ENCODE data around the gene MAP3K19. TPM values are rescaled to one million over a fixed set of nuclear protein-coding genes. Genes with fewer than 3 reads are reported as not detected.

MAP3K19 gene
- polyA plus RNA-seq, 1 donor (not counting 4 experiments of a cell fraction or from before 2014, with no cell fraction given): not detected

- H3K4me2 ChIP-seq (ENCODE audit: control insufficient read depth, extremely low read depth, insufficient read depth, low read depth, low read length): no peak overlapping the region
- H3K79me2 ChIP-seq (ENCODE audit: control insufficient read depth, insufficient read depth, low read length): peaks cover 12% of the 10 kb centered on the region
- FAIRE-seq: no peak
Measured at GRCh38 chr2:135095591-135095990, 48.3 kb upstream of the MAP3K19 start.

GRCh38 chr2:135094508-135094907 lies 47.3 kb upstream of the MAP3K19 start:
- Histone ChIP-seq H3K79me2 (ENCODE audit: control insufficient read depth, insufficient read depth, low read length) (peaks cover 14% of the 10 kb centered on the region), H3K4me3 (ENCODE audit: control insufficient read depth in 2 of 3, extremely low read depth in 1 of 3, insufficient read depth in 2 of 3, low read depth in 1 of 3, low read length in 3 of 3) (no peak overlapping the region), H3K9me3 (ENCODE audit: control insufficient read depth, low read depth, low read length) (no peaks in the 10 kb centered on the region), H3K9me1 (ENCODE audit: control insufficient read depth, extremely low read depth, insufficient read depth, low read length) (no peaks in the 10 kb centered on the region), H2AFZ (ENCODE audit: control insufficient read depth, low read length) (no peak overlapping the region), H3K27me3 (ENCODE audit: control insufficient read depth, extremely low read depth, insufficient read depth, low read length) (no peaks in the 10 kb centered on the region), H3K36me3 (ENCODE audit: control insufficient read depth in 2 of 2, extremely low read depth in 1 of 2, insufficient read depth in 2 of 2, low read length in 2 of 2) (peaks cover 0 to 3% of the 10 kb centered on the region in 2 experiments), H4K20me1 (ENCODE audit: control insufficient read depth, extremely low read depth, insufficient read depth, low read length) (no peaks in the 10 kb centered on the region), H3K27ac (ENCODE audit: control insufficient read depth, insufficient read depth, low read length) (no peak overlapping the region), H3K4me2 (ENCODE audit: control insufficient read depth, extremely low read depth, insufficient read depth, low read depth, low read length) (no peak overlapping the region), H3K9ac (ENCODE audit: control insufficient read depth, extremely low read depth, insufficient read depth, low read length) (no peak overlapping the region), H3K4me1 (ENCODE audit: control insufficient read depth, extremely low read depth, insufficient read depth, low read length) (peaks cover 15% of the 10 kb centered on the region)
- DNase-seq (ENCODE audit: low read depth, low spot score) (no peak), FAIRE-seq (no peak)
- dilution Hi-C loops (cut with MboI; ENCODE audit: extremely low pct_ligation_motif_present, low sequenced_read_pairs): no loop called here
- no peak for TF ChIP-seq EZH2 (IDR thresholded peaks at IDR 0.05; ENCODE audit: low read length)
- TF ChIP-seq CTCF (optimal IDR thresholded peaks at IDR 0.05 in 1 of 3, IDR thresholded peaks at IDR 0.05 in 1 of 3, conservative IDR thresholded peaks at IDR 0.05 in 1 of 3; ENCODE audit: extremely low read depth in 1 of 3, insufficient read depth in 2 of 3, low read length in 3 of 3): no peak

More at GRCh38 chr2:135095591-135095990, 48.3 kb upstream of the MAP3K19 start:
- Histone ChIP-seq H3K9me3 (ENCODE audit: control insufficient read depth, low read depth, low read length) (no peaks in the 10 kb centered on the region), H3K9me1 (ENCODE audit: control insufficient read depth, extremely low read depth, insufficient read depth, low read length) (no peaks in the 10 kb centered on the region), H3K27me3 (ENCODE audit: control insufficient read depth, extremely low read depth, insufficient read depth, low read length) (no peaks in the 10 kb centered on the region), H2AFZ (ENCODE audit: control insufficient read depth, low read length) (no peak overlapping the region), H3K36me3 (ENCODE audit: control insufficient read depth in 2 of 2, extremely low read depth in 1 of 2, insufficient read depth in 2 of 2, low read length in 2 of 2) (peaks cover 0 to 5% of the 10 kb centered on the region in 2 experiments), H3K4me1 (ENCODE audit: control insufficient read depth, extremely low read depth, insufficient read depth, low read length) (peaks cover 15% of the 10 kb centered on the region), H3K4me3 (ENCODE audit: control insufficient read depth in 2 of 3, extremely low read depth in 1 of 3, insufficient read depth in 2 of 3, low read depth in 1 of 3, low read length in 3 of 3) (no peak overlapping the region), H3K27ac (ENCODE audit: control insufficient read depth, insufficient read depth, low read length) (no peak overlapping the region), H3K9ac (ENCODE audit: control insufficient read depth, extremely low read depth, insufficient read depth, low read length) (no peak overlapping the region), H4K20me1 (ENCODE audit: control insufficient read depth, extremely low read depth, insufficient read depth, low read length) (no peaks in the 10 kb centered on the region)
- TF ChIP-seq CTCF (optimal IDR thresholded peaks at IDR 0.05 in 1 of 3, IDR thresholded peaks at IDR 0.05 in 1 of 3, conservative IDR thresholded peaks at IDR 0.05 in 1 of 3; ENCODE audit: extremely low read depth in 1 of 3, insufficient read depth in 2 of 3, low read length in 3 of 3) (no peak), EZH2 (IDR thresholded peaks at IDR 0.05; ENCODE audit: low read length) (no peak)
- dilution Hi-C loops (cut with MboI; ENCODE audit: extremely low pct_ligation_motif_present, low sequenced_read_pairs): no loop called here
- DNase-seq (ENCODE audit: low read depth, low spot score): no peak
